Measurements from ENCODE around the gene DBF4B. TPM values are rescaled to one million over a fixed set of nuclear protein-coding genes. Genes with fewer than 3 reads are reported as not detected.

DBF4B gene
- total RNA-seq, 3 donors from 2014 or later (not counting 1 experiment from before 2014, with no cell fraction given), result 3.0 to 4.1 (median 4.1) TPM

- intact Hi-C loops (cut with micrococcal nuclease), result no loop called here
- H3K9me3 Mint-ChIP-seq, result no peaks in the 10 kb centered on the region
- no peaks in the 10 kb centered on the region for H3K36me3 ChIP-seq (ENCODE audit: control insufficient read depth, insufficient read depth, low read length)
- H3K4me3 Mint-ChIP-seq, result no peak overlapping the region
- peaks cover 0 to 13% of the 10 kb centered on the region in 2 donors for H3K27me3 Mint-ChIP-seq (ENCODE audit: low read depth in 2 of 2)
- peaks cover 16% of the 10 kb centered on the region for H3K27me3 ChIP-seq (ENCODE audit: control insufficient read depth, insufficient read depth, low read length)
- no peak overlapping the region for H3K27ac ChIP-seq (ENCODE audit: low read length)
- peaks cover 12% of the 10 kb centered on the region for H3K4me1 ChIP-seq (ENCODE audit: control insufficient read depth, insufficient read depth, low read length)
- ATAC-seq, result no peak
- no peaks in the 10 kb centered on the region for H3K9me3 ChIP-seq (ENCODE audit: control insufficient read depth, insufficient read depth, low read length)
- 91% methylated on average over 5 of the region's 5 CpGs for WGBS (ENCODE audit: insufficient coverage)
- H3K4me1 Mint-ChIP-seq, result no peaks in the 10 kb centered on the region
- H3K4me3 ChIP-seq (ENCODE audit: low read length), result no peak overlapping the region
- TF ChIP-seq CTCF (IDR thresholded peaks at IDR 0.05), result no peak
- no peak for DNase-seq
- no peaks in the 10 kb centered on the region for H3K36me3 Mint-ChIP-seq
- H3K27ac Mint-ChIP-seq, result no peak overlapping the region
Measured at GRCh38 chr17:44763170-44763569, 54.7 kb downstream of the DBF4B start.

- Histone ChIP-seq H3K4me3 (ENCODE audit: low read length) (no peak overlapping the region), H3K4me1 (ENCODE audit: control insufficient read depth, insufficient read depth, low read length) (peaks cover 9% of the 10 kb centered on the region), H3K27ac (ENCODE audit: low read length) (no peak overlapping the region), H3K9me3 (ENCODE audit: control insufficient read depth, insufficient read depth, low read length) (no peaks in the 10 kb centered on the region), H3K36me3 (ENCODE audit: control insufficient read depth, insufficient read depth, low read length) (no peaks in the 10 kb centered on the region), H3K27me3 (ENCODE audit: control insufficient read depth, insufficient read depth, low read length) (peaks cover 2% of the 10 kb centered on the region)
- WGBS (ENCODE audit: insufficient coverage), result 91% methylated on average over 11 of the region's 11 CpGs
- H3K9me3 Mint-ChIP-seq, result no peaks in the 10 kb centered on the region
- no peak for TF ChIP-seq CTCF (IDR thresholded peaks at IDR 0.05)
- intact Hi-C loops (cut with micrococcal nuclease), result no loop called here
- no peaks in the 10 kb centered on the region for H3K36me3 Mint-ChIP-seq
- H3K4me3 Mint-ChIP-seq, result no peak overlapping the region
- H3K4me1 Mint-ChIP-seq, result no peaks in the 10 kb centered on the region
- DNase-seq, result no peak
- peaks cover 0 to 8% of the 10 kb centered on the region in 2 donors for H3K27me3 Mint-ChIP-seq (ENCODE audit: low read depth in 2 of 2)
- ATAC-seq, result no peak
- H3K27ac Mint-ChIP-seq, result no peak overlapping the region
Measured at GRCh38 chr17:44765965-44766364, 57.5 kb downstream of the DBF4B start.

- intact Hi-C loops (cut with micrococcal nuclease), result no loop called here
Measured at GRCh38 chr17:44766409-44767038, 58.1 kb downstream of the DBF4B start.

More at GRCh38 chr17:44766409-44767038, 58.1 kb downstream of the DBF4B start:
- Histone ChIP-seq H3K4me1 (ENCODE audit: control insufficient read depth, insufficient read depth, low read length) (peaks cover 12% of the 10 kb centered on the region), H3K27me3 (ENCODE audit: control insufficient read depth, insufficient read depth, low read length) (no peaks in the 10 kb centered on the region), H3K36me3 (ENCODE audit: control insufficient read depth, insufficient read depth, low read length) (no peaks in the 10 kb centered on the region), H3K4me3 (ENCODE audit: low read length) (no peak overlapping the region), H3K27ac (ENCODE audit: low read length) (no peak overlapping the region), H3K9me3 (ENCODE audit: control insufficient read depth, insufficient read depth, low read length) (no peaks in the 10 kb centered on the region)
- Mint-ChIP-seq H3K4me1 (no peaks in the 10 kb centered on the region), H3K9me3 (no peaks in the 10 kb centered on the region), H3K36me3 (no peaks in the 10 kb centered on the region), H3K4me3 (no peak overlapping the region), H3K27ac (no peak overlapping the region), H3K27me3 (ENCODE audit: low read depth in 2 of 2) (peaks cover 0 to 2% of the 10 kb centered on the region in 2 donors)
- 87% methylated on average over 8 of the region's 8 CpGs for WGBS (ENCODE audit: insufficient coverage)
- no peak for ATAC-seq
- no peak for DNase-seq
- TF ChIP-seq CTCF (IDR thresholded peaks at IDR 0.05), result no peak

Data from natural killer cell (primary cell).